Measurements from ENCODE around the gene YWHAG. TPM values are rescaled to one million over a fixed set of nuclear protein-coding genes. Genes with fewer than 3 reads are reported as not detected.

The YWHAG gene
- total and polyA plus RNA-seq, 9 of the 15 experiments (the other 6 are each of a cell fraction or from before 2014, with no cell fraction given): 30.4 to 246 (median 94.5) TPM

DNA sequence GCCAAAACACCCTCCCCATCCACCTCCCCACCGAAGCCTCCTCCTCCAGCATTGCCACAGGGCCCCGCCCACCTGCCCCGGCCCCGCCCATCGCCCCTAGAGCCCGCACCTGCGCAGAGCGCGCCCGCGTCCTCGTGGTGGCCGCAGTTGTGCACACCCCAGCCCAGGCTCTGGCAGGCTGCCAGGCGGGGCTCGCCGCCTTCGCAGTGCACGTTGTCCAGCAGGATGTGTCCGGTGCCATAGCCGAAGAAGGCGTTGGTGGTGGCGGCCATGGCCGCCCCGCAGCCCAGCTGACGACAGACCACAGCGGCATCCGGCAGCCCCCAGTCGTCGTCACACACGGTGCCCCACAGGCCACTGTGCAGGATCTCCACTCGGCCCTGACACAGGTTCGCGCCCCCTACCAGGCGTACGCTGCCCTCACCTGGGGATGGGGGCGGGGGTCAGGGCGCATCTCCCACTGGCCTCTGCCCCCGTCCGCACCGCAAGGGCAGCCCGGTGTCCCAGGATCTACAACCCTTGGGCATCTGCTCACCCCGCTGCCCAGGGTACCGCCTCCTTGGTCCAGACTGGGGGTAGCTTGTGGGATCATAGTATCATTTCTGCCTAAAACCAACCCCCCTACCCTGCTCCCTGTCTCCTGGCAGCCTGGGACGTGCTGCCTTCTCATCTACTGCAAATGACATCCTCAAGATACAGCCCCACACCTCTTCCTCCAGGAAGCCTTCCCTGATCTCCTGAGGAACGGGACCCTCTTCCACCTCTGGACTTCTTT is 38.8 kb upstream of the YWHAG start (continued):
- no peak for TF ChIP-seq CREB5 (CRISPR knock-in tag; IDR thresholded peaks at IDR 0.05)
- TF ChIP-seq E4F1 (CRISPR knock-in tag; IDR thresholded peaks at IDR 0.05; ENCODE audit: borderline replicate concordance): no peak
- peak; percentile 12; the same call in 1 of the 2 replicates for TF ChIP-seq SMAD3 (CRISPR knock-in tag; conservative IDR thresholded peaks at IDR 0.05)
- TF ChIP-seq ZNF124 (CRISPR knock-in tag; IDR thresholded peaks at IDR 0.05): no peak
- TF ChIP-seq CREBBP (IDR thresholded peaks at IDR 0.05; ENCODE audit: low read depth, low read length): no peak
- TF ChIP-seq RAD21 (CRISPR knock-in tag; conservative IDR thresholded peaks at IDR 0.05 in 1 of 2, IDR thresholded peaks at IDR 0.05 in 1 of 2): peak in 1 of 2 experiments; percentile 31; a peak in 2 of 4 replicates
- TF ChIP-seq CREM (IDR thresholded peaks at IDR 0.05; ENCODE audit: low read depth): peak; percentile 60
- TF ChIP-seq EWSR1 (IDR thresholded peaks at IDR 0.05; ENCODE audit: borderline replicate concordance, low read depth, partially characterized antibody): no peak
- peak; percentile 57; the same call in 1 of the 2 replicates for TF ChIP-seq TOE1 (IDR thresholded peaks at IDR 0.05; ENCODE audit: borderline replicate concordance)
- TF ChIP-seq TOE1 (CRISPR knock-in tag; IDR thresholded peaks at IDR 0.05; ENCODE audit: borderline replicate concordance, low read depth): no peak
- TF ChIP-seq CHD2 (IDR thresholded peaks at IDR 0.05; ENCODE audit: low read depth, low read length): 0 out of 2 replicates have a peak, but pooled peaks have one; percentile 14
- TF ChIP-seq, protein P1, sequence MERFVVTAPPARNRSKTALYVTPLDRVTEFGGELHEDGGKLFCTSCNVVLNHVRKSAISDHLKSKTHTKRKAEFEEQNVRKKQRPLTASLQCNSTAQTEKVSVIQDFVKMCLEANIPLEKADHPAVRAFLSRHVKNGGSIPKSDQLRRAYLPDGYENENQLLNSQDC (CRISPR knock-in tag; IDR thresholded peaks at IDR 0.05): no peak
- 0 out of 2 replicates have a peak, but pooled peaks have one; percentile 56 for TF ChIP-seq NR4A1 (CRISPR knock-in tag; IDR thresholded peaks at IDR 0.05)
- TF ChIP-seq NR4A1 (tag; IDR thresholded peaks at IDR 0.05): 0 out of 2 replicates have a peak, but pooled peaks have one; percentile 54
- peak; percentile 84 for TF ChIP-seq HMGN3 (IDR thresholded peaks at IDR 0.05; ENCODE audit: borderline replicate concordance, extremely low read depth, insufficient read length, low read depth, low read length)
- no peak for TF ChIP-seq NCOA1 (IDR thresholded peaks at IDR 0.05; ENCODE audit: low read depth)
- peak; percentile 17; the same call in 1 of the 2 replicates for TF ChIP-seq HCFC1 (IDR thresholded peaks at IDR 0.05; ENCODE audit: low read depth, low read length)
- TF ChIP-seq CSDE1 (IDR thresholded peaks at IDR 0.05): no peak
- no peak for TF ChIP-seq SRSF1 (IDR thresholded peaks at IDR 0.05; ENCODE audit: low read depth, low read length)
- no peak for TF ChIP-seq PKNOX1 (IDR thresholded peaks at IDR 0.05)
- TF ChIP-seq TAF1 (IDR thresholded peaks at IDR 0.05; ENCODE audit: control insufficient read depth, extremely low read depth, insufficient read depth, low read length, severe bottlenecking): peak; percentile 74
- no peak; the same call in 1 of the 2 replicates for TF ChIP-seq NCOR1 (IDR thresholded peaks at IDR 0.05)
- TF ChIP-seq WHSC1 (IDR thresholded peaks at IDR 0.05; ENCODE audit: low read length): no peak
- no peak; the same call in 1 of the 2 replicates for TF ChIP-seq KLF1 (tag; IDR thresholded peaks at IDR 0.05)
